ENCODE data around the gene PHLDB1.

- TF ChIP-seq, protein P1, sequence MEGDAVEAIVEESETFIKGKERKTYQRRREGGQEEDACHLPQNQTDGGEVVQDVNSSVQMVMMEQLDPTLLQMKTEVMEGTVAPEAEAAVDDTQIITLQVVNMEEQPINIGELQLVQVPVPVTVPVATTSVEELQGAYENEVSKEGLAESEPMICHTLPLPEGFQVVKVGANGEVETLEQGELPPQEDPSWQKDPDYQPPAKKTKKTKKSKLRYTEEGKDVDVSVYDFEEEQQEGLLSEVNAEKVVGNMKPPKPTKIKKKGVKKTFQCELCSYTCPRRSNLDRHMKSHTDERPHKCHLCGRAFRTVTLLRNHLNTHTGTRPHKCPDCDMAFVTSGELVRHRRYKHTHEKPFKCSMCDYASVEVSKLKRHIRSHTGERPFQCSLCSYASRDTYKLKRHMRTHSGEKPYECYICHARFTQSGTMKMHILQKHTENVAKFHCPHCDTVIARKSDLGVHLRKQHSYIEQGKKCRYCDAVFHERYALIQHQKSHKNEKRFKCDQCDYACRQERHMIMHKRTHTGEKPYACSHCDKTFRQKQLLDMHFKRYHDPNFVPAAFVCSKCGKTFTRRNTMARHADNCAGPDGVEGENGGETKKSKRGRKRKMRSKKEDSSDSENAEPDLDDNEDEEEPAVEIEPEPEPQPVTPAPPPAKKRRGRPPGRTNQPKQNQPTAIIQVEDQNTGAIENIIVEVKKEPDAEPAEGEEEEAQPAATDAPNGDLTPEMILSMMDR (IDR thresholded peaks at IDR 0.05), result no peak
- TF ChIP-seq POLR2A (IDR thresholded peaks at IDR 0.05), result no peak
Observed at GRCh38 chr11:118697346-118697745, 89.9 kb downstream of the PHLDB1 start.

Measured in heart left ventricle (tissue), 13 donors.